Iris pigment epithelial cell (primary cell): Measurements from ENCODE around the gene P2RX7.
"Not testable (repeated sequence)": the region's sequence is repeated elsewhere in the genome, so short reads cannot be mapped to it uniquely, and the experiment has no call there.

Experiments used
- DNase-seq: peaks from one replicate; pipeline ENCODE4 v3.0.0-alpha.2; 2011; ENCODE audit warnings: low read depth

The P2RX7 gene

GRCh38 chr12:121135320-121135719 is 2.6 kb downstream of the P2RX7 start:
- no peak for DNase-seq

DNA sequence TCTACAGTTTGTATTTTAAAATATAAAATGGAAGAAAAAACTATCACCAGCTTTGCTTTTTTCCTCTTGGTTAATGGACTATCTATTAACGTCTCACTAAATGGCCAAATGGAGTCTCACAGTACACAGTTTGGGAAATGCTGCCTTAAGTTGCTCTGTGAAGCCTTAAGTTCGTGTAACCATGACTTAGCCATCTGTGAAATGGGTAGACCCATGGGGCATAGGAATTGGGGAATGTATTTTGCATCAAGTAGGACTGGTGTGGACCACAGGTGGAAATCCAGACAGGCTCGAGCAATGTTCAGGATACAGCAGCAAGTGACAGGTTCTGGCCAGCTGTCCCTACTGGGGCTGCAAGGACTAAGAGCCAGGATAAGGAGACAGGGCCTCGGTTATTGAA is 4.8 kb downstream of the P2RX7 start:
- DNase-seq = no peak

DNA sequence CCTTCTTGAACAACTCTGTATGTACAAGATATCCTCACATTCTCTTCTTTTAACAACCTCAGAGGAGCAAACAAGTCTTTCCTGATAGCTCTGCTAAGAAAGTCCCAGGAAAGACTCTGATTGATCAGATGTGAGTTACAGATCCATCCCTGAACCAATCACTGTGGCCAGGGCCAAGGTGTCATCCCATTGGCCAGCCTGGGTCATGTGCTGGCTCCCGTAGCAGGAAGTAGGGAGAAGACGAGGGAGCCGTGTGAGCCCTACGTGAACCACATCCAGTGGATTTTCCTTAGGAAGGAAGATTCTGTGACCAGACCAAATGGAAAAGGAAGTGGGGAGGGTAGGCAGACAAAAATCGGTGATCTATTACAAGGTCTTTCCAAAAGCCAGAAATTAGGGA is 5.6 kb downstream of the P2RX7 start:
- no peak for DNase-seq

GRCh38 chr12:121139286-121139685 is 6.6 kb downstream of the P2RX7 start:
- DNase-seq = no peak

- DNase-seq = no peak
Observed at GRCh38 chr12:121142171-121142950, 9.7 kb downstream of the P2RX7 start.

DNA sequence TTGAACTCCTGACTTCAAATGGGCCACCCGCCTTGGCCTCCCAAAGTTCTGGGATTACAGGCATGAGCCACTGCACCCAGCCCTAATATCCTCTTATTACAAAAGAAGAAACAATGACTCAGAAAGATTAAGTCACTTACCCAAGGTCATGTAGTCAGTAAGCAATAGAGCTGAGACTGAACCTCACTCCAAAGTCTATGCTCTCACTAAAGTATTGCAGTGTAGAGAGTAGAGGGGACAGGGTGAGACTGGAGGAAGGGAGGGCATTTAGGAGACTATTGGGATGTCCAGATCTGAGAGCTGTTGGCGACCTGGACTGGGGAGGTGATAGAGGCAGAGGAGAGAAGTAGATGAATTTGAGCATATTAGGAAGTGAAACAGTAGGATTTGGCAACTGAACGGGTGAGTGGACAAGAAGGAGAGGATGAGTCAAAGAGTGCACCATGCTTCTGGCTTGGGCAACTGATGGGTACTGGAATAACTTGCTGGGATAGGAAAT is 11.8 kb downstream of the P2RX7 start:
- DNase-seq = peak; percentile 82

DNA sequence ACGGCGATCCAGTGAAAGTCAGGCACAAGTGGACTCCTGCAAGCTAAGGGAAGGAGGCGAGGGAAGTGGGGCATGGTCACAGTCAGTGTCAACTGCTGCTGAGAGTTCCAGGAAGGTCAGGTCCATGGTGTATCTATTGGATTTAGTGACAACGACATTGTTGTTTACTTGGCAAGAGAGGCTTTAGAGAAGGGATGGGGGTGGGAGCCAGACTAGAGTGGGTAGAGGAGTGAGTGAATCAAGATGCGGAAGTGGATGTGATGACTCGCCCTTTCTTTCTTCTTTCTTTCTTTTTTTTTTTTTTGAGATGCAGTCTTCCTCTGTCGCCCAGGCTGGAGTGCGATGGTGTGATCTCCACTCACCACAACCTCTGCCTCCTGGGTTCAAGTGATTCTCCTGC is 12.5 kb downstream of the P2RX7 start:
- DNase-seq = peak; percentile 53

DNA sequence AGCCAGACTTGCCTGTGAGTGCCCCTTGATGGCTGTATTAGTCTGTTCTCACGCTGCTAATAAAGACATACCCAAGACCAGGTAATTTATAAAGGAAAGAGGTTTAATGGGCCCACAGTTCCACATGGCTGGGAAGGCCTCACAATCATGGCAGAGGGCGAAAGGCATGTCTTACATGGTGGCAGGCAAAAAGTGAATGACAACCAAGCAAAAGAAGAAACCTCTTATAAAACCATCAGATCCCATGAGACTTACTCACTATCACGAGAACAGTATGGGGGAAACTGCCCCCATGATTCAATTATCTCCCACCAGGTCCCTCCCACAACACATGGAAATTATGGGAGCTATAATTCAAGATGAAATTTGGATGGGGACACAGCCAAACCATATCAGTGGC is 16.6 kb downstream of the P2RX7 start:
- not testable (repeated sequence) for DNase-seq

- DNase-seq = no peak
Observed at GRCh38 chr12:121154793-121155375, 22.2 kb downstream of the P2RX7 start.

- DNase-seq = no peak
Observed at GRCh38 chr12:121156365-121156764, 23.7 kb downstream of the P2RX7 start.

DNA sequence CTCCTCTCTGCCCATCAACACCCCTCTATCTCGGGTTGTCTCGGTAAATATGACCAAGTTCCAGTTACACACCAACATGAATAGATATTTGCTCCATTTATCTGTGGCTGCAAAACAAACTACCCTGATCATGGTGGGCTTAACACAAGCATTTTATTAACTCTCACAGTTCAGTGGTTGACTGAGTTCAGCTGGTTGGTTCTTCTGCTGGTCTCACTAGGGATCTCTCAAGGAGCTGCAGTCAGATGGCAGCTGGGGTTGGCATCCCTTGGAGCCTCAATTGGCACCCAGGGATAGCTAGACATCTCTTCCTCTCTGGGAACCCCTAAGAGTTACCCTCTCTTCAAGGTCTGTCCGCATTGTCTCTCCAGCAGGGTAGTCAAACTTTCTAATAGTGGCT is 25.4 kb downstream of the P2RX7 start:
- DNase-seq = no peak

DNA sequence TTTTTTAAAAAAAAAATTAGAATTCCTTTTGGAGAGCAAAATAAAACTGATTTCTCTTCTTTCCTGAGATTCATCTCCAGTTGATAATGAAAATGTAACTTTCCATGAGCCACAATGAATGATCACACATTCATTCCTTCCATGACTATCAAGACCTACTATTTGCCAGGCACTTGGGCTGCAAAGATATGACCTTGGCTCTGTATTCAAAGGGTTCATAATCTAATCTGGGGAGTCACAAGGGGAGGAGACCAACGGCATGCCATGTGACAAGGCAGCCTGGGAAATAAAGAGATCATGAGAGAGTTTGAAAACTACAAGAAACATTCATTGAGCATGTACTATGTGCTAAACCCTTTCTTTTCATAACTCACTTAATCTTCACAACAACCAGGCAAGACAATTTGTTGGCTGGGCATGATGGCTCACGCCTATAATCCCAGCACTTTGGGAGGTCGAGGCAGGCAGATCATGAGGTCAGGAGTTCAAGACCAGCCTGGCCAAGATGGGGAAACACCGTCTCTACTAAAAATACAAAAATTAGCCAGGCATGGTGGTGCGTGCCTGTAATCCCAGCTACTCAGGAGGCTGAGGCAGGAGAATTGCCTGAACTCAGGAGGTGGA is 26.2 kb downstream of the P2RX7 start:
- not testable (repeated sequence) for DNase-seq

- no peak for DNase-seq
Observed at GRCh38 chr12:121159467-121160307, 27.0 kb downstream of the P2RX7 start.

DNA sequence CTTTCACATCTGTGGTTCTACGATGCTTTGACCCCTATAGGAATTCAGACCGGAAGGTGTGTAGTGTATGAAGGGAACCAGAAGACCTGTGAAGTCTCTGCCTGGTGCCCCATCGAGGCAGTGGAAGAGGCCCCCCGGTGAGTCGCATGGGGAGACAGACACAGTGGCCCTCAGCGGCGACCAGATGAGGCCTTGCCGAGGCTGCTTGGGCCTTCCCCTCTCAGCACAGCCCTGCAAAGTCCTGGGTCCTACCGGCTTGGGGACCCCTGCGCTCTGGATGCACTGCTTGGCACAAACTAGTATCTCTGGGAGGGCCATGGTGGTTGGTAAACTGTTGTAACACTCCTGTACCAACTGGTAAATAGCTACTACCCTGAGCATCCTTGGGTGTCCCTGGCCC is 29.7 kb downstream of the P2RX7 start:
- DNase-seq = no peak

- DNase-seq = no peak
Observed at GRCh38 chr12:121162985-121163384, 30.3 kb downstream of the P2RX7 start.

- not testable (repeated sequence) for DNase-seq
Observed at GRCh38 chr12:121164839-121165238, 32.2 kb downstream of the P2RX7 start.

DNA sequence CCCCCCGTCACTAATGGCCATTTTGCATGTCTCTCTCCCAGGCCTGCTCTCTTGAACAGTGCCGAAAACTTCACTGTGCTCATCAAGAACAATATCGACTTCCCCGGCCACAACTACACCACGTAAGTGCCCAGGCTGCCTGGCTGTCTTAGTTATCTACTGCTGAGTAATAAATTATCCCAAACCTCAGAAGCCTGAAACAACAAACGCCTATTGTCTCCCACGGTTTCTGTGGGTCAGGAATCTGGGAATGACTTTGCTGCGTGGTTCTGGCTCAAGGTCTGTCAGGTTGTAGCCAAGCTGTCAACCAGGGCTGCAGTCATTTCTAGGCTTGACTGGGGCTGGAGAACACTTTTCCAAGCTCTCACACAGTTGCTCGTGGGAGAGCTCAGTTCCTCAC is 32.6 kb downstream of the P2RX7 start:
- no peak for DNase-seq

- no peak for DNase-seq
Observed at GRCh38 chr12:121166356-121166755, 33.7 kb downstream of the P2RX7 start.

- DNase-seq = peak; percentile 58
Observed at GRCh38 chr12:121167232-121167820, 34.6 kb downstream of the P2RX7 start.

- DNase-seq = no peak
Observed at GRCh38 chr12:121167951-121168350, 35.3 kb downstream of the P2RX7 start.

DNA sequence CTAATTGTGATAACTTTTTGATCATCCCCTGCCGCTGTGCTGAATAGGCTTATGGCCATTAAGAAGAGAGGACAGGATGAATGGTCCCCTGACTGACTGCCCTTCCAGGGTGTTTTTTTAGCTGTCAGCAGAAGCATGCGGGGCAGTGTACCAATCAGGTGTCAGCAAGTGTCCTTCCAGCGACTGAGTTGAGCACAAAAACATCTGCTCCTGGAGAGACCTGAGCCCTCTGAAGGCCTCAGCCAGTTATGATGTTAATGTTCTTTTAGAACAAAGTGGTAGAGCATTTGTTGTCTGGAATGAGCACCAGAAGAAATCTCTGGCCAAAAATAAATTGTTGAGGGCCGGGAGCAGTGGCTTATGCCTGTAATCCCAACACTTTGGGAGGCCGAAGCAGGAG is 37.5 kb downstream of the P2RX7 start:
- no peak for DNase-seq
